SU-DHL-6 (cell line): ENCODE data around the gene AP2A2.

Experiments used
- CTCF ChIP-seq: fragments of 200-600 bp; sonication (generic); IDR thresholded peaks from one replicate; pipeline ENCODE4 v1.5.1; 2017; ENCODE audit warnings: antibody characterized with exemption, mild to moderate bottlenecking, low read length, moderate library complexity; ENCODE audit not compliant: insufficient read depth, poor library complexity, severe bottlenecking
- EZH2phosphoT487 ChIP-seq: fragments of 200-600 bp; sonication (generic), shearing (Covaris generic); conservative IDR thresholded peaks from 2 replicates; pipeline ENCODE4 v1.6.1; 2018; ENCODE audit warnings: mild to moderate bottlenecking, antibody characterized with exemption, low read length, moderate library complexity, mixed read lengths

- TF ChIP-seq CTCF (no peak), EZH2phosphoT487 (no peak)
Observed at GRCh38 chr11:911890-912219, 13.8 kb upstream of the AP2A2 start.
